ENCODE measurements around the gene TIMP2. TPM values are rescaled to one million over a fixed set of nuclear protein-coding genes. Genes with fewer than 3 reads are reported as not detected.

Gene TIMP2
- polyA plus RNA-seq, 1 donor from 2014 or later, result 25.6 TPM

DNA sequence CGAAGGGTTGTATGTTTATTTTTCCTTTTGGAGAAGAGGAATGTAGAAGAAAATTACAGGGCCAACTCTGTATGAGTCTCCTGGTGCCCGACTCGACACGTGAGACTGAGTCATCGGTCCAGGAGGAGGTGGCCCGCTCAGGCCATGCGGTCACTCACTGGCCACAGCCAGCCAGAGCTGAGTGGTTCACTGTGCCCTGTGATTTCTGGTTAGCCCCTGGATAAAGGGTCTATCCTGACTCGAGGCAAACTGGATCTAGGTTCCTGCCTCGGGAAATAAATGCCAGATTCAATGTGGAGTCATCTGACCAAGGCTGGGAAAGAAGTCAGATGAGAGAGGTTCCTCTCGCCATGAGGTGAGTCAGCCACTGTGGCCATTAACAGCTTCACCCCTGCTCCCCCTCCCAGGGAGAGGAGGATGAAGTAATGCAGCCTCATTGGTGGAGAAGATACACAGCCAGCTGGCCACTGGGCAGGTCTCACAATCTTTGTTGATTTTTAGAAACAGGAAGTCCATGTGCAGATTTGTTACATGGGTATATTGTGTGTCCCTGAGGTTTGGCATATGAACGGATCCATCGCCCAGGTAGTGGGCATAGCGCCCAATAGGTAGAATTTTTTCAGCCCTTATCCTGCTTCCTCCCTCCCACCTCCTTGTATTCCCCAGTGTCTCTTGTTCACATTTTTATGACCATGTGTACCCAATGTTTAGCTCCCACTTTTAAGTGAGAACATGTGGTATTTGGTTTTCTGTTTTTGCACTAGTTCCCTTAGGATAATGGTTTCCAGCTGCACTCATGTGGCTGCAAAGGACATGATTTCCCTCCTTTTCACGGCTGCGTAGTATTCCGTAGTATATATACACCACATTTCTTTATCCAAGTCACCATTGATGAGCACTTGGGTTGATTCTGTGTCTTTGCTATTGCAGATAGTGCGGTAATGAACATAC, 62.8 kb downstream of the TIMP2 start:
- no peaks in the 10 kb centered on the region for H3F3A ChIP-seq (ENCODE audit: insufficient read depth, low read length, poor library complexity, severe bottlenecking)
- H3K4me2 ChIP-seq (ENCODE audit: low read length), result no peak overlapping the region
- H4K20me1 ChIP-seq (ENCODE audit: insufficient read depth), result no peaks in the 10 kb centered on the region
- TF ChIP-seq EP300 (conservative IDR thresholded peaks at IDR 0.05; ENCODE audit: poor library complexity, severe bottlenecking), result no peak
- no peak for TF ChIP-seq RAD21 (conservative IDR thresholded peaks at IDR 0.05)
- TF ChIP-seq, protein P1, sequence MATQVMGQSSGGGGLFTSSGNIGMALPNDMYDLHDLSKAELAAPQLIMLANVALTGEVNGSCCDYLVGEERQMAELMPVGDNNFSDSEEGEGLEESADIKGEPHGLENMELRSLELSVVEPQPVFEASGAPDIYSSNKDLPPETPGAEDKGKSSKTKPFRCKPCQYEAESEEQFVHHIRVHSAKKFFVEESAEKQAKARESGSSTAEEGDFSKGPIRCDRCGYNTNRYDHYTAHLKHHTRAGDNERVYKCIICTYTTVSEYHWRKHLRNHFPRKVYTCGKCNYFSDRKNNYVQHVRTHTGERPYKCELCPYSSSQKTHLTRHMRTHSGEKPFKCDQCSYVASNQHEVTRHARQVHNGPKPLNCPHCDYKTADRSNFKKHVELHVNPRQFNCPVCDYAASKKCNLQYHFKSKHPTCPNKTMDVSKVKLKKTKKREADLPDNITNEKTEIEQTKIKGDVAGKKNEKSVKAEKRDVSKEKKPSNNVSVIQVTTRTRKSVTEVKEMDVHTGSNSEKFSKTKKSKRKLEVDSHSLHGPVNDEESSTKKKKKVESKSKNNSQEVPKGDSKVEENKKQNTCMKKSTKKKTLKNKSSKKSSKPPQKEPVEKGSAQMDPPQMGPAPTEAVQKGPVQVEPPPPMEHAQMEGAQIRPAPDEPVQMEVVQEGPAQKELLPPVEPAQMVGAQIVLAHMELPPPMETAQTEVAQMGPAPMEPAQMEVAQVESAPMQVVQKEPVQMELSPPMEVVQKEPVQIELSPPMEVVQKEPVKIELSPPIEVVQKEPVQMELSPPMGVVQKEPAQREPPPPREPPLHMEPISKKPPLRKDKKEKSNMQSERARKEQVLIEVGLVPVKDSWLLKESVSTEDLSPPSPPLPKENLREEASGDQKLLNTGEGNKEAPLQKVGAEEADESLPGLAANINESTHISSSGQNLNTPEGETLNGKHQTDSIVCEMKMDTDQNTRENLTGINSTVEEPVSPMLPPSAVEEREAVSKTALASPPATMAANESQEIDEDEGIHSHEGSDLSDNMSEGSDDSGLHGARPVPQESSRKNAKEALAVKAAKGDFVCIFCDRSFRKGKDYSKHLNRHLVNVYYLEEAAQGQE (IDR thresholded peaks at IDR 0.05; ENCODE audit: borderline replicate concordance), result no peak
- TF ChIP-seq SMC3 (conservative IDR thresholded peaks at IDR 0.05; ENCODE audit: poor library complexity), result no peak
- TF ChIP-seq POLR2AphosphoS5 (IDR thresholded peaks at IDR 0.05), result no peak
- TF ChIP-seq EZH2 (IDR thresholded peaks at IDR 0.05; ENCODE audit: borderline replicate concordance, insufficient read depth, low read length, poor library complexity, severe bottlenecking), result no peak
- TF ChIP-seq TAF1 (IDR thresholded peaks at IDR 0.05; ENCODE audit: low read depth), result no peak
- TF ChIP-seq, protein P2, sequence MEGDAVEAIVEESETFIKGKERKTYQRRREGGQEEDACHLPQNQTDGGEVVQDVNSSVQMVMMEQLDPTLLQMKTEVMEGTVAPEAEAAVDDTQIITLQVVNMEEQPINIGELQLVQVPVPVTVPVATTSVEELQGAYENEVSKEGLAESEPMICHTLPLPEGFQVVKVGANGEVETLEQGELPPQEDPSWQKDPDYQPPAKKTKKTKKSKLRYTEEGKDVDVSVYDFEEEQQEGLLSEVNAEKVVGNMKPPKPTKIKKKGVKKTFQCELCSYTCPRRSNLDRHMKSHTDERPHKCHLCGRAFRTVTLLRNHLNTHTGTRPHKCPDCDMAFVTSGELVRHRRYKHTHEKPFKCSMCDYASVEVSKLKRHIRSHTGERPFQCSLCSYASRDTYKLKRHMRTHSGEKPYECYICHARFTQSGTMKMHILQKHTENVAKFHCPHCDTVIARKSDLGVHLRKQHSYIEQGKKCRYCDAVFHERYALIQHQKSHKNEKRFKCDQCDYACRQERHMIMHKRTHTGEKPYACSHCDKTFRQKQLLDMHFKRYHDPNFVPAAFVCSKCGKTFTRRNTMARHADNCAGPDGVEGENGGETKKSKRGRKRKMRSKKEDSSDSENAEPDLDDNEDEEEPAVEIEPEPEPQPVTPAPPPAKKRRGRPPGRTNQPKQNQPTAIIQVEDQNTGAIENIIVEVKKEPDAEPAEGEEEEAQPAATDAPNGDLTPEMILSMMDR (IDR thresholded peaks at IDR 0.05; ENCODE audit: poor library complexity, severe bottlenecking), result no peak
- no peak for TF ChIP-seq MXI1 (conservative IDR thresholded peaks at IDR 0.05; ENCODE audit: poor library complexity, severe bottlenecking)
- H3K27ac ChIP-seq (ENCODE audit: low read length), result no peak overlapping the region
- H3K4me3 ChIP-seq (ENCODE audit: low read length), result no peak overlapping the region
- H2AFZ ChIP-seq (ENCODE audit: low read depth, low read length), result no peak overlapping the region
- no peaks in the 10 kb centered on the region for H3K27me3 ChIP-seq (ENCODE audit: insufficient read depth, low read depth, low read length)
- H3K9ac ChIP-seq (ENCODE audit: low read length), result no peak overlapping the region
- H3K9me3 ChIP-seq (ENCODE audit: low read length), result no peaks in the 10 kb centered on the region
- H3K36me3 ChIP-seq (ENCODE audit: insufficient read depth, low read length), result no peaks in the 10 kb centered on the region
- no peaks in the 10 kb centered on the region for H3K9me2 ChIP-seq (ENCODE audit: insufficient read depth, low read length)
- H3K79me2 ChIP-seq (replicated peaks; ENCODE audit: insufficient read depth, low read length), result no peaks in the 10 kb centered on the region

GRCh38 chr17:78861229-78861628, 64.0 kb downstream of the TIMP2 start:
- H3K79me2 ChIP-seq (replicated peaks; ENCODE audit: insufficient read depth, low read length), result no peaks in the 10 kb centered on the region
- H3K27ac ChIP-seq (ENCODE audit: low read length), result no peak overlapping the region
- no peaks in the 10 kb centered on the region for H3K9me2 ChIP-seq (ENCODE audit: insufficient read depth, low read length)
- H3K4me3 ChIP-seq (ENCODE audit: low read length), result no peak overlapping the region
- no peaks in the 10 kb centered on the region for H4K20me1 ChIP-seq (ENCODE audit: insufficient read depth)
- no peak overlapping the region for H3K9ac ChIP-seq (ENCODE audit: low read length)
- no peaks in the 10 kb centered on the region for H3K9me3 ChIP-seq (ENCODE audit: low read length)
- H3K4me2 ChIP-seq (ENCODE audit: low read length), result no peak overlapping the region
- no peak overlapping the region for H2AFZ ChIP-seq (ENCODE audit: low read depth, low read length)
- H3K36me3 ChIP-seq (ENCODE audit: insufficient read depth, low read length), result no peaks in the 10 kb centered on the region
- TF ChIP-seq RAD21 (conservative IDR thresholded peaks at IDR 0.05), result no peak
- TF ChIP-seq, protein P2 (IDR thresholded peaks at IDR 0.05; ENCODE audit: poor library complexity, severe bottlenecking), result no peak
- TF ChIP-seq MXI1 (conservative IDR thresholded peaks at IDR 0.05; ENCODE audit: poor library complexity, severe bottlenecking), result no peak
- TF ChIP-seq, protein P1 (IDR thresholded peaks at IDR 0.05; ENCODE audit: borderline replicate concordance), result no peak
- no peaks in the 10 kb centered on the region for H3K27me3 ChIP-seq (ENCODE audit: insufficient read depth, low read depth, low read length)
- H3F3A ChIP-seq (ENCODE audit: insufficient read depth, low read length, poor library complexity, severe bottlenecking), result no peaks in the 10 kb centered on the region
